Cardiac muscle cell (in vitro differentiated cells and primary cell): ENCODE results near the gene NFX1. TPM values are rescaled to one million over a fixed set of nuclear protein-coding genes. Genes with fewer than 3 reads are reported as not detected.
"Not testable (repeated sequence)": the region's sequence is repeated elsewhere in the genome, so short reads cannot be mapped to it uniquely, and the experiment has no call there.

ENCODE experiments used
- DNase-seq, 2 donors: peaks; one replicate each; pipeline versions ENCODE4 v3.0.0 to v3.0.0-alpha.2; 2010 to 2017; ENCODE audit warnings: low read depth in 1 of 2, low spot score in 1 of 2
- H3K27ac ChIP-seq: fragments of 200-600 bp; sonication (generic); 2 replicates; pipeline ENCODE4 v1.5.1; 2016
- H3K27me3 ChIP-seq: fragments of 200-600 bp; sonication (generic); 2 replicates; pipeline ENCODE4 v1.6.0; 2016; ENCODE audit warnings: control low read depth
- H3K36me3 ChIP-seq: fragments of 200-600 bp; sonication (generic); 2 replicates; pipeline ENCODE4 v1.5.1; 2016; ENCODE audit warnings: control low read depth
- H3K4me1 ChIP-seq: fragments of 200-600 bp; sonication (generic); 2 replicates; pipeline ENCODE4 v1.8.1; 2017; ENCODE audit warnings: low read depth, mild to moderate bottlenecking, mixed run types
- H3K4me3 ChIP-seq: fragments of 200-600 bp; sonication (generic); 2 replicates; pipeline ENCODE4 v1.5.1; 2016; ENCODE audit warnings: mild to moderate bottlenecking
- H3K9me3 ChIP-seq: fragments of 200-600 bp; sonication (generic); 2 replicates; pipeline ENCODE4 v1.5.1; 2017; ENCODE audit warnings: low read depth, mild to moderate bottlenecking, control low read depth
- CTCF ChIP-seq: IDR thresholded peaks from 2 replicates; pipeline ENCODE4 v1.5.1; 2012; ENCODE audit warnings: low read depth, mild to moderate bottlenecking, low read length
- polyA plus RNA-seq: library from polyadenylated mRNA; unstranded; fragments of >200 nt; fragmentation: Nextera tagmentation; extraction: Ambion mirVana; gene quantifications from 2 replicates; pipeline ENCODE4 v1.2.1, GENCODE V29; 2016
- total RNA-seq: library from RNA; depleted of rRNA; stranded (reverse); fragments of >200 nt; gene quantifications from 2 replicates; pipeline ENCODE4 v1.2.3, GENCODE V29; 2016

NFX1 gene
- total and polyA plus RNA-seq, 2 experiments from 2014 or later = 19.3 to 29.9 TPM

GRCh38 chr9:33386998-33387397 lies 96.7 kb downstream of the NFX1 start:
- not testable (repeated sequence) for DNase-seq, H3K27ac ChIP-seq, H3K9me3 ChIP-seq, H3K36me3 ChIP-seq, H3K27me3 ChIP-seq, H3K4me3 ChIP-seq
- H3K4me1 ChIP-seq = peaks cover 19% of the 10 kb centered on the region

GRCh38 chr9:33388110-33388994 lies 98.0 kb downstream of the NFX1 start:
- Histone ChIP-seq H3K4me3 (no peak overlapping the region), H3K36me3 (no peaks in the 10 kb centered on the region), H3K27ac (no peak overlapping the region), H3K9me3 (no peaks in the 10 kb centered on the region), H3K4me1 (peaks cover 27% of the 10 kb centered on the region), H3K27me3 (no peaks in the 10 kb centered on the region)
- DNase-seq = no peak
- no peak for TF ChIP-seq CTCF

- H3K27ac ChIP-seq = peak overlapping the region; percentile 96
These were observed 100.9 kb downstream of the NFX1 start for GRCh38 chr9:33391111-33391771.

GRCh38 chr9:33392591-33393021 lies 102.3 kb downstream of the NFX1 start:
- H3K27ac ChIP-seq = peak overlapping the region; percentile 38
- H3K4me1 ChIP-seq = peaks cover 29% of the 10 kb centered on the region
- not testable (repeated sequence) for H3K4me3 ChIP-seq, H3K9me3 ChIP-seq, DNase-seq, H3K27me3 ChIP-seq, H3K36me3 ChIP-seq

More at GRCh38 chr9:33391111-33391771, 100.9 kb downstream of the NFX1 start:
- H3K27me3 ChIP-seq, H3K4me3 ChIP-seq, H3K9me3 ChIP-seq, H3K36me3 ChIP-seq: not testable (repeated sequence)
- peak; percentile 79 to 98 for DNase-seq
- peaks cover 29% of the 10 kb centered on the region for H3K4me1 ChIP-seq

GRCh38 chr9:33393581-33393980 lies 103.3 kb downstream of the NFX1 start:
- H3K4me1 ChIP-seq = peaks cover 29% of the 10 kb centered on the region
- peak in 1 of 2 donors; percentile 7 for DNase-seq
- no peak overlapping the region for H3K4me3 ChIP-seq
- no peaks in the 10 kb centered on the region for H3K36me3 ChIP-seq
- no peak overlapping the region for H3K27ac ChIP-seq
- H3K27me3 ChIP-seq = no peaks in the 10 kb centered on the region
- H3K9me3 ChIP-seq = no peaks in the 10 kb centered on the region
- TF ChIP-seq CTCF = no peak

- H3K4me1 ChIP-seq = peaks cover 29% of the 10 kb centered on the region
- H3K36me3 ChIP-seq, H3K27ac ChIP-seq, H3K27me3 ChIP-seq, H3K4me3 ChIP-seq, H3K9me3 ChIP-seq: not testable (repeated sequence)
- DNase-seq = peak in 1 of 2 donors; percentile 12
These were observed 103.7 kb downstream of the NFX1 start for GRCh38 chr9:33393986-33394385.

GRCh38 chr9:33395159-33395879 lies 105.0 kb downstream of the NFX1 start:
- peaks cover 24% of the 10 kb centered on the region for H3K4me1 ChIP-seq
- H3K27ac ChIP-seq, H3K9me3 ChIP-seq: not testable (repeated sequence)

GRCh38 chr9:33397801-33398200 lies 107.5 kb downstream of the NFX1 start:
- not testable (repeated sequence) for H3K4me3 ChIP-seq, H3K27me3 ChIP-seq, H3K9me3 ChIP-seq, H3K27ac ChIP-seq, DNase-seq, H3K36me3 ChIP-seq
- peaks cover 16% of the 10 kb centered on the region for H3K4me1 ChIP-seq

More at GRCh38 chr9:33395159-33395879, 105.0 kb downstream of the NFX1 start:
- DNase-seq, H3K36me3 ChIP-seq, H3K4me3 ChIP-seq, H3K27me3 ChIP-seq: not testable (repeated sequence)

GRCh38 chr9:33399047-33399446 lies 108.7 kb downstream of the NFX1 start:
- not testable (repeated sequence) for DNase-seq, H3K4me3 ChIP-seq, H3K9me3 ChIP-seq, H3K36me3 ChIP-seq, H3K27ac ChIP-seq, H3K27me3 ChIP-seq
- peaks cover 14% of the 10 kb centered on the region for H3K4me1 ChIP-seq

- H3K36me3 ChIP-seq, H3K9me3 ChIP-seq, H3K27me3 ChIP-seq, H3K4me3 ChIP-seq, DNase-seq: not testable (repeated sequence)
- Histone ChIP-seq H3K4me1 (peaks cover 20% of the 10 kb centered on the region), H3K27ac (peak overlapping the region; percentile 83)
These were observed 111.5 kb downstream of the NFX1 start for GRCh38 chr9:33401809-33402208.

- H3K27ac ChIP-seq = peak within 1 kb of the TSS; percentile 83
- not testable (repeated sequence) for H3K27me3 ChIP-seq, H3K4me3 ChIP-seq, H3K9me3 ChIP-seq, DNase-seq, H3K36me3 ChIP-seq
- peaks cover 20% of the 10 kb centered on the region for H3K4me1 ChIP-seq
These were observed 112.1 kb downstream of the NFX1 start, which contains the start of gene AQP7 for GRCh38 chr9:33402371-33402770. TSS of gene AQP7 (minus strand) at chr9:33402568. CDS start at chr9:33401262, 1,306 bp downstream.
